ENCODE data around the gene ZNF398. TPM values are rescaled to one million over a fixed set of nuclear protein-coding genes. Genes with fewer than 3 reads are reported as not detected.

The ZNF398 gene
- total and polyA plus RNA-seq, 9 of the 15 experiments (the other 6 are each of a cell fraction or from before 2014, with no cell fraction given) = 4.0 to 18.6 (median 10.4) TPM

DNA sequence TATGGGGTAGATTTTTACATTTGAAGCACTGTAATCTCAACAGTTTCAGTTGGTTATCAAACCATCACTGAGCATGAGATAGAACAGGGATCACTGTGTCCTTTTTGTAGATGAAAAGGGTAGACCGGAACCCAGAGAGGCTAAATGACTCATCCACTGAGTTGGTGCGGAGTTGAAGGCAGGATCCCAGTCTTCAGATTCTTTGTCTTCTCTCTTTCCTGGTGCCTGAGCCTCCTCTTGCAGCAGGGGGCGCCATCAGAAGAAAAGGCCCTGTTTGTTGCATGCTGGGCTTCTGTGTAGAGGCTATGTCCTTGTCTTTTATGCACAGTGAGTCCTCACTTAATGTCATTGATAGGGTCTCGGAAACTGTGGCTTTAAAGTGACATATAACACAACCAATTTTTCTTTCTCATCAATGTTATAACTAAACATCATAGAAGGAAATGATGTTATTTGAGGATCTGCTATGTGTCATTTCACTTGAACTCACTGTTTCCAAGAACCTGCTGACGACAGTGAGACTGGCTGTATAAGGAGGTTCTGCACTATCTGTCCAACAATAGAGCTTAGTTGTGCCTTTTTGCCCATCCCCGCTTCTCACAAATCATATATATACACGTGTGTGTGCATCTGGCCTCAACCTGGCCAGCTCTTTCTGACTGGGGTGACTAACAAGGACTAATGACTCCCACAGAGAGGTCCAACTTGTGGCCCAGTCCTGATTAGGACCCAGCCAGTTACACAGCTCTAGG lies 62.4 kb downstream of the ZNF398 start (continued):
- TF ChIP-seq ETV5 (CRISPR knock-in tag; IDR thresholded peaks at IDR 0.05; ENCODE audit: low read depth) = peak; percentile 72
- TF ChIP-seq ETV1 (tag; conservative IDR thresholded peaks at IDR 0.05; ENCODE audit: low read depth) = peak; percentile 74
- TF ChIP-seq NCOR1 (IDR thresholded peaks at IDR 0.05) = peak; percentile 18; the same call in 1 of the 2 replicates
- 0 out of 2 replicates have a peak, but pooled peaks have one; percentile 59 for TF ChIP-seq ZNF143 (CRISPR knock-in tag; IDR thresholded peaks at IDR 0.05)
- TF ChIP-seq TOE1 (IDR thresholded peaks at IDR 0.05; ENCODE audit: borderline replicate concordance) = peak; percentile 32; the same call in 1 of the 2 replicates
- no peak for TF ChIP-seq TOE1 (CRISPR knock-in tag; IDR thresholded peaks at IDR 0.05; ENCODE audit: borderline replicate concordance, low read depth)
- TF ChIP-seq PTTG1 (tag; IDR thresholded peaks at IDR 0.05; ENCODE audit: low read depth) = no peak
- TF ChIP-seq NFATC3 (IDR thresholded peaks at IDR 0.05) = no peak
- TF ChIP-seq ZKSCAN3 (CRISPR knock-in tag; IDR thresholded peaks at IDR 0.05) = no peak
- TF ChIP-seq FOSL1 (tag; conservative IDR thresholded peaks at IDR 0.05) = peak; percentile 90
- no peak for TF ChIP-seq ZEB2 (IDR thresholded peaks at IDR 0.05)
- peak; percentile 78; the same call in 1 of the 2 replicates for TF ChIP-seq XRCC5 (IDR thresholded peaks at IDR 0.05; ENCODE audit: low read depth, low read length)
- TF ChIP-seq SMAD1 (IDR thresholded peaks at IDR 0.05; ENCODE audit: low read depth, low read length, partially characterized antibody) = no peak
- TF ChIP-seq POLR2H (tag; IDR thresholded peaks at IDR 0.05; ENCODE audit: low read depth) = no peak
- peak; percentile 85 for TF ChIP-seq JUN (IDR thresholded peaks at IDR 0.05; ENCODE audit: borderline replicate concordance, low read depth, low read length)
- 0 out of 2 replicates have a peak, but pooled peaks have one; percentile 79 for TF ChIP-seq JUN (CRISPR knock-in tag; IDR thresholded peaks at IDR 0.05; ENCODE audit: borderline replicate concordance)
- peak; percentile 43; the same call in 1 of the 2 replicates for TF ChIP-seq ZKSCAN1 (IDR thresholded peaks at IDR 0.05; ENCODE audit: low read depth, low read length)
- no peak for TF ChIP-seq MLLT1 (IDR thresholded peaks at IDR 0.05)
- TF ChIP-seq SMC3 (conservative IDR thresholded peaks at IDR 0.05; ENCODE audit: insufficient read depth, low read depth, low read length) = peak; percentile 68
- TF ChIP-seq, protein P1, sequence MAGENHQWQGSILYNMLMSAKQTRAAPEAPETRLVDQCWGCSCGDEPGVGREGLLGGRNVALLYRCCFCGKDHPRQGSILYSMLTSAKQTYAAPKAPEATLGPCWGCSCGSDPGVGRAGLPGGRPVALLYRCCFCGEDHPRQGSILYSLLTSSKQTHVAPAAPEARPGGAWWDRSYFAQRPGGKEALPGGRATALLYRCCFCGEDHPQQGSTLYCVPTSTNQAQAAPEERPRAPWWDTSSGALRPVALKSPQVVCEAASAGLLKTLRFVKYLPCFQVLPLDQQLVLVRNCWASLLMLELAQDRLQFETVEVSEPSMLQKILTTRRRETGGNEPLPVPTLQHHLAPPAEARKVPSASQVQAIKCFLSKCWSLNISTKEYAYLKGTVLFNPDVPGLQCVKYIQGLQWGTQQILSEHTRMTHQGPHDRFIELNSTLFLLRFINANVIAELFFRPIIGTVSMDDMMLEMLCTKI (IDR thresholded peaks at IDR 0.05; ENCODE audit: partially characterized antibody) = no peak
- TF ChIP-seq ZNF586 (CRISPR knock-in tag; conservative IDR thresholded peaks at IDR 0.05) = no peak
- TF ChIP-seq JUND (IDR thresholded peaks at IDR 0.05; ENCODE audit: borderline replicate concordance, low read depth, low read length) = peak; percentile 95
- TF ChIP-seq JUND (tag; IDR thresholded peaks at IDR 0.05; ENCODE audit: borderline replicate concordance, low read depth, low read length) = peak; percentile 95; the same call in 2 of the 3 replicates
- TF ChIP-seq, protein P2, sequence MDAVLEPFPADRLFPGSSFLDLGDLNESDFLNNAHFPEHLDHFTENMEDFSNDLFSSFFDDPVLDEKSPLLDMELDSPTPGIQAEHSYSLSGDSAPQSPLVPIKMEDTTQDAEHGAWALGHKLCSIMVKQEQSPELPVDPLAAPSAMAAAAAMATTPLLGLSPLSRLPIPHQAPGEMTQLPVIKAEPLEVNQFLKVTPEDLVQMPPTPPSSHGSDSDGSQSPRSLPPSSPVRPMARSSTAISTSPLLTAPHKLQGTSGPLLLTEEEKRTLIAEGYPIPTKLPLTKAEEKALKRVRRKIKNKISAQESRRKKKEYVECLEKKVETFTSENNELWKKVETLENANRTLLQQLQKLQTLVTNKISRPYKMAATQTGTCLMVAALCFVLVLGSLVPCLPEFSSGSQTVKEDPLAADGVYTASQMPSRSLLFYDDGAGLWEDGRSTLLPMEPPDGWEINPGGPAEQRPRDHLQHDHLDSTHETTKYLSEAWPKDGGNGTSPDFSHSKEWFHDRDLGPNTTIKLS (IDR thresholded peaks at IDR 0.05; ENCODE audit: borderline replicate concordance, low read depth) = no peak

All from K562 (cell line).